Left ventricle myocardium inferior (tissue), 1 donor: ENCODE data around the gene COL18A1. TPM values are rescaled to one million over a fixed set of nuclear protein-coding genes. Genes with fewer than 3 reads are reported as not detected.

ENCODE experiments used
- DNase-seq: peaks from one replicate; pipeline ENCODE4 v3.0.0-alpha.2; 2020
- H3K27ac ChIP-seq: fragments of 200-600 bp; replicated peaks from 2 replicates; pipeline ENCODE4 v1.8.0; 2021
- H3K27me3 ChIP-seq: fragments of 200-600 bp; 2 replicates; pipeline ENCODE4 v1.8.0; 2021; ENCODE audit warnings: low read depth
- H3K36me3 ChIP-seq: fragments of 200-600 bp; 2 replicates; pipeline ENCODE4 v1.8.0; 2021
- H3K4me1 ChIP-seq: fragments of 200-600 bp; 2 replicates; pipeline ENCODE4 v1.8.0; 2021
- H3K4me3 ChIP-seq: fragments of 200-600 bp; 2 replicates; pipeline ENCODE4 v1.8.0; 2021; ENCODE audit warnings: mild to moderate bottlenecking, moderate library complexity
- H3K9me3 ChIP-seq: fragments of 200-600 bp; replicated peaks from 2 replicates; pipeline ENCODE4 v1.8.0; 2021
- CTCF ChIP-seq: fragments of 200-600 bp; IDR thresholded peaks from 2 replicates; pipeline ENCODE4 v1.8.0; 2021; ENCODE audit warnings: antibody characterized with exemption, mild to moderate bottlenecking, borderline replicate concordance
- intact Hi-C: fragments of 100-400 bp; cut with micrococcal nuclease; formaldehyde crosslinking; loops from one replicate; pipeline ENCODE4 v1.11.0; 2022
- total RNA-seq: library from RNA; stranded (reverse); fragmentation: NEBNext Ultra II Directional; extraction: Animal tissue kit (Norgen Biotek cat#: 25700); gene quantifications from one replicate; pipeline ENCODE4 v1.2.1, GENCODE V29; 2021
- donor health status: DM: no; HTN: yes; CAD: no; lungs with severe emphysema.

COL18A1 gene
- total RNA-seq, 1 donor from 2014 or later: 66.5 TPM

GRCh38 chr21:45397381-45397780 is 7.6 kb upstream of the COL18A1 start:
- Histone ChIP-seq H3K4me3 (no peak overlapping the region), H3K4me1 (no peaks in the 10 kb centered on the region), H3K27ac (no peak overlapping the region), H3K36me3 (no peaks in the 10 kb centered on the region), H3K9me3 (peaks cover 12% of the 10 kb centered on the region), H3K27me3 (no peaks in the 10 kb centered on the region)
- no peak for DNase-seq
- intact Hi-C loops: no loop called here
- TF ChIP-seq CTCF: no peak

GRCh38 chr21:45401054-45401518 is 3.9 kb upstream of the COL18A1 start:
- Histone ChIP-seq H3K27me3 (no peaks in the 10 kb centered on the region), H3K4me3 (no peak overlapping the region), H3K9me3 (peaks cover 12% of the 10 kb centered on the region), H3K4me1 (peaks cover 16% of the 10 kb centered on the region), H3K36me3 (no peaks in the 10 kb centered on the region), H3K27ac (no peak overlapping the region)
- intact Hi-C loops: no loop called here
- DNase-seq: no peak
- TF ChIP-seq CTCF: no peak

GRCh38 chr21:45401916-45402900 is 2.8 kb upstream of the COL18A1 start:
- Histone ChIP-seq H3K27ac (no peak overlapping the region), H3K27me3 (no peaks in the 10 kb centered on the region), H3K4me1 (peaks cover 27% of the 10 kb centered on the region), H3K36me3 (no peaks in the 10 kb centered on the region), H3K9me3 (peaks cover 12% of the 10 kb centered on the region), H3K4me3 (no peak overlapping the region)
- peak; percentile 12 for DNase-seq
- TF ChIP-seq CTCF: no peak
- intact Hi-C loops: no loop called here

- intact Hi-C loops: no loop called here
Observed at GRCh38 chr21:45403133-45403824, 1.7 kb upstream of the COL18A1 start.

More at GRCh38 chr21:45403133-45403824, 1.7 kb upstream of the COL18A1 start:
- Histone ChIP-seq H3K27me3 (no peaks in the 10 kb centered on the region), H3K36me3 (no peaks in the 10 kb centered on the region), H3K4me3 (no peak overlapping the region), H3K9me3 (peaks cover 12% of the 10 kb centered on the region), H3K27ac (peak overlapping the region; percentile 74), H3K4me1 (peaks cover 38% of the 10 kb centered on the region)
- DNase-seq: peak; percentile 10
- no peak for TF ChIP-seq CTCF
